SK-N-SH (cell line): Measurements from ENCODE around the gene HERC3. TPM values are rescaled to one million over a fixed set of nuclear protein-coding genes. Genes with fewer than 3 reads are reported as not detected.

Source experiments
- CTCF ChIA-PET: fragments of 300-600, 350-600 bp; formaldehyde crosslinking; extraction: SDS; loops from one replicate; lab custom pipeline; 2021; lab: Yijun Ruan, JAX
- POLR2A ChIA-PET: fragments of 350-600 bp; sonication (Branson Sonifier 250); formaldehyde crosslinking; extraction: SDS; loops from one replicate; lab custom pipeline; 2020; ENCODE audit warnings: antibody characterized with exemption, inconsistent platforms; lab: Yijun Ruan, JAX
- DNase-seq: peaks from one replicate; pipeline ENCODE4 v3.0.0; 2012
- H2AFZ ChIP-seq: fragments of 200-600 bp; sonication (generic); 2 replicates; pipeline ENCODE4 v1.8.1; 2016; ENCODE audit warnings: antibody characterized with exemption, mild to moderate bottlenecking, low read depth
- H3F3A ChIP-seq: fragments of 200-600 bp; sonication (generic); replicated peaks from 2 replicates; pipeline ENCODE3; 2016; ENCODE audit warnings: antibody characterized with exemption, mild to moderate bottlenecking; ENCODE audit not compliant: insufficient read depth
- H3K27ac ChIP-seq, 2 experiments: fragments of 200-500 bp in 1 of 2; fragments of 200-600 bp in 1 of 2; sonication (Bioruptor generic) in 1 of 2; sonication (generic), shearing (Covaris generic) in 1 of 2; 2 replicates each; pipeline versions ENCODE4 v1.5.1 to v1.6.1; 2014 to 2016; ENCODE audit warnings: low read depth in 2 of 2, inconsistent platforms in 1 of 2, low read length in 1 of 2, mild to moderate bottlenecking in 1 of 2, mixed read lengths in 1 of 2
- H3K27me3 ChIP-seq: fragments of 200-600 bp; sonication (generic), shearing (Covaris generic); 2 replicates; pipeline ENCODE4 v1.6.1; 2016; ENCODE audit warnings: mixed run types; ENCODE audit not compliant: insufficient read depth
- H3K36me3 ChIP-seq, 2 experiments: fragments of 200-500 bp in 1 of 2; fragments of 200-600 bp in 1 of 2; sonication (Bioruptor generic) in 1 of 2; sonication (generic) in 1 of 2; replicated peaks in 1 of 2; 2 replicates each; pipeline versions ENCODE3 to v1.5.1; 2014 to 2016; ENCODE audit warnings: low read length in 1 of 2, mild to moderate bottlenecking in 1 of 2; ENCODE audit not compliant: insufficient read depth in 2 of 2, control insufficient read depth in 1 of 2
- H3K4me1 ChIP-seq, 2 experiments: fragments of 200-500 bp in 1 of 2; fragments of 200-600 bp in 1 of 2; sonication (Bioruptor generic) in 1 of 2; sonication (generic), shearing (Covaris generic) in 1 of 2; 2 replicates each; pipeline versions ENCODE4 v1.5.1 to v1.6.1; 2014 to 2016; ENCODE audit warnings: low read depth in 1 of 2, low read length in 1 of 2, mixed run types in 1 of 2; ENCODE audit not compliant: insufficient read depth in 2 of 2, control insufficient read depth in 1 of 2
- H3K4me2 ChIP-seq: fragments of 200-600 bp; sonication (generic), shearing (Covaris generic); 2 replicates; pipeline ENCODE4 v1.6.1; 2017; ENCODE audit warnings: mixed run types
- H3K4me3 ChIP-seq, 2 experiments: fragments of 200-500 bp in 1 of 2; fragments of 200-600 bp in 1 of 2; sonication (Bioruptor generic) in 1 of 2; sonication (generic), shearing (Covaris generic) in 1 of 2; 2 replicates each; pipeline versions ENCODE4 v1.5.1 to v1.8.1; 2014 to 2016; ENCODE audit warnings: low read depth in 2 of 2, inconsistent platforms in 1 of 2, low read length in 1 of 2, mild to moderate bottlenecking in 1 of 2, mixed read lengths in 1 of 2, moderate library complexity in 1 of 2
- H3K79me2 ChIP-seq: fragments of 200-600 bp; sonication (generic); 2 replicates; pipeline ENCODE4 v1.8.1; 2017; ENCODE audit warnings: mild to moderate bottlenecking; ENCODE audit not compliant: insufficient read depth
- H3K9ac ChIP-seq: fragments of 200-600 bp; sonication (generic); 2 replicates; pipeline ENCODE4 v1.6.1; 2017; ENCODE audit warnings: mixed run types
- H3K9me2 ChIP-seq: fragments of 200-600 bp; sonication (generic); 2 replicates; pipeline ENCODE4 v1.6.1; 2017; ENCODE audit warnings: mixed run types
- H3K9me3 ChIP-seq: fragments of 200-600 bp; sonication (generic); 2 replicates; pipeline ENCODE4 v1.6.1; 2017; ENCODE audit warnings: mixed run types, mild to moderate bottlenecking, moderate library complexity
- H4K20me1 ChIP-seq: fragments of 200-600 bp; sonication (generic); 2 replicates; pipeline ENCODE4 v1.6.1; 2017; ENCODE audit warnings: mild to moderate bottlenecking, mixed run types; ENCODE audit not compliant: insufficient read depth
- CHD2 ChIP-seq: fragments of 150-350 bp; IDR thresholded peaks from 2 replicates; pipeline ENCODE4 v1.6.1; 2018; ENCODE audit warnings: low read length; ENCODE audit not compliant: partially characterized antibody
- GABPA ChIP-seq: IDR thresholded peaks from 2 replicates; pipeline ENCODE4 v1.4.0; 2012; ENCODE audit warnings: low read depth, mild to moderate bottlenecking
- JUND ChIP-seq: IDR thresholded peaks from 2 replicates; pipeline ENCODE4 v1.4.0; 2012
- MEF2A ChIP-seq: IDR thresholded peaks from 2 replicates; pipeline ENCODE4 v1.4.0; 2012; ENCODE audit warnings: low read depth, borderline replicate concordance
- MXI1 ChIP-seq: IDR thresholded peaks from 2 replicates; pipeline ENCODE4 v1.6.1; 2012; ENCODE audit warnings: mild to moderate bottlenecking, low read depth, low read length, improper control_type of control experiment
- PBX3 ChIP-seq: IDR thresholded peaks from 2 replicates; pipeline ENCODE4; 2012
- RAD21 ChIP-seq: IDR thresholded peaks from 2 replicates; pipeline ENCODE4 v1.6.1; 2012; ENCODE audit warnings: mild to moderate bottlenecking, low read length
- RCOR1 ChIP-seq: fragments of 150-350 bp; IDR thresholded peaks from 2 replicates; pipeline ENCODE4 v1.6.1; 2017; ENCODE audit warnings: antibody characterized with exemption, low read length
- REST ChIP-seq: IDR thresholded peaks from 2 replicates; pipeline ENCODE4 v1.6.1; 2012; ENCODE audit warnings: mild to moderate bottlenecking, low read depth, low read length, moderate library complexity
- RXRA ChIP-seq: IDR thresholded peaks from 2 replicates; pipeline ENCODE4 v1.4.0; 2012; ENCODE audit warnings: low read depth, mild to moderate bottlenecking, borderline replicate concordance
- TEAD4 ChIP-seq: IDR thresholded peaks from 2 replicates; pipeline ENCODE4 v1.4.0; 2012; ENCODE audit warnings: mild to moderate bottlenecking, borderline replicate concordance; ENCODE audit not compliant: insufficient read depth
- WGBS: methylation state at CpG from one replicate; pipeline ENCODE4 v1.1.6; 2017; ENCODE audit warnings: low lambda C conversion rate; 5-methylcytosine and 5-hydroxymethylcytosine counted together
- polyA plus RNA-seq, 3 experiments: library from polyadenylated mRNA; depleted of rRNA; stranded (reverse); fragments of >200 nt; gene quantifications; 2 replicates each; pipeline ENCODE4 v1.2.3, GENCODE V29; 2012

Gene HERC3
- polyA plus RNA-seq, 1 of the 3 experiments (the other 2 are of a cell fraction), result 4.6 TPM

- Histone ChIP-seq H3K4me2 (no peak overlapping the region), H3K4me1 (peaks cover 0 to 12% of the 10 kb centered on the region in 2 experiments; a peak in 1 of 4 replicates)
Measured at GRCh38 chr4:88628746-88629145, 36.5 kb downstream of the HERC3 start.

More at GRCh38 chr4:88628746-88629145, 36.5 kb downstream of the HERC3 start:
- no peaks in the 10 kb centered on the region for H3K9me2 ChIP-seq
- H3K4me3 ChIP-seq, result no peak overlapping the region
- H3K79me2 ChIP-seq, result peaks cover 15% of the 10 kb centered on the region
- no peaks in the 10 kb centered on the region for H4K20me1 ChIP-seq
- peaks cover 0 to 8% of the 10 kb centered on the region in 2 experiments for H3K36me3 ChIP-seq
- ChIA-PET CTCF (no interaction called here), POLR2A (no interaction called here)
- peaks cover 8% of the 10 kb centered on the region; the same call in 1 of the 2 replicates for H3K9me3 ChIP-seq
- H3K27me3 ChIP-seq, result no peaks in the 10 kb centered on the region
- TF ChIP-seq TEAD4 (no peak), PBX3 (no peak), REST (no peak), MEF2A (no peak), RAD21 (no peak), CHD2 (no peak), JUND (no peak), GABPA (no peak), RXRA (no peak), RCOR1 (no peak), MXI1 (no peak)
- TF ChIP-seq, all 33 proteins: peak for 0
- H3K27ac ChIP-seq, result peak overlapping the region in 1 of 2 experiments; percentile 66; a peak in 1 of 4 replicates
- no peak overlapping the region for H3K9ac ChIP-seq
- 92% methylated on average over 8 of the region's 8 CpGs for WGBS
- peaks cover 24% of the 10 kb centered on the region for H3F3A ChIP-seq
- no peak for DNase-seq
- H2AFZ ChIP-seq, result no peak overlapping the region
